ENCODE measurements around the gene PRUNE2. TPM values are rescaled to one million over a fixed set of nuclear protein-coding genes. Genes with fewer than 3 reads are reported as not detected.

PRUNE2 gene
- total and polyA plus RNA-seq, 2 of the 8 experiments (the other 6 are each of a cell fraction or from before 2014, with no cell fraction given) = 5.5 to 13.3 TPM

GRCh38 chr9:76898786-76899185 is 7.1 kb downstream of the PRUNE2 start (continued):
- no peak for TF ChIP-seq SIN3A (conservative IDR thresholded peaks at IDR 0.05 in 1 of 2, IDR thresholded peaks at IDR 0.05 in 1 of 2; ENCODE audit: low read depth in 1 of 2, low read length in 2 of 2)

Measured in H1 (cell line).